ENCODE data around the gene ANKZF1.

Gene ANKZF1

GRCh38 chr2:219284501-219285372 lies 55.1 kb downstream of the ANKZF1 start:
- DNase-seq (ENCODE audit: low read depth, low spot score), result no peak
- WGBS (ENCODE audit: insufficient coverage, insufficient read length), result no CpG with 5 or more reads among the region's 16 CpGs
- Histone ChIP-seq H3K4me3 (ENCODE audit: low read length) (no peak overlapping the region), H3K27ac (ENCODE audit: low read length) (no peak overlapping the region), H3K4me1 (ENCODE audit: control insufficient read depth, insufficient read depth, low read length) (peaks cover 7% of the 10 kb centered on the region), H3K36me3 (ENCODE audit: control insufficient read depth, insufficient read depth, low read length) (peaks cover 4% of the 10 kb centered on the region; the same call in 1 of the 2 replicates), H3K9me3 (ENCODE audit: control insufficient read depth, insufficient read depth, low read length) (no peaks in the 10 kb centered on the region), H3K27me3 (ENCODE audit: control insufficient read depth, insufficient read depth, low read length) (no peaks in the 10 kb centered on the region)

DNA sequence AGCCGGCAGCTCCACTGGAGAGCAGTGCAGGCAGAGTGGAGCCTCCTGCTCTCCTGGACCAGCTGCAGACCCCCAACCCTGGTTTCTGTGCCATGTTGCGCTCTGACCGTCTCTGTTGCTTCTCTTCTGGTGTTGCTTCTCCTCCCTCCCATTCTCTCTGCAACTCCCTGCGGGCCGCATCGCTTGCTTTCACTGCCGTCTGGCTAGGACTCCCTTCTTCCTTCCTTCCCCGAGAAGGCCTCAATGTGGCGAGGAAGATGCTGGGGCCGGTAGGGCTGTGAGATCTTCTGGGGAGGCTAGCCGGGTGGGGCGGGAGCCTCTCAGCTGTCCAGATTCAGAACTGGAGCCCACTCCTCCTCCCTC lies 55.7 kb downstream of the ANKZF1 start:
- Histone ChIP-seq H3K4me3 (ENCODE audit: low read length) (no peak overlapping the region), H3K27ac (ENCODE audit: low read length) (no peak overlapping the region), H3K36me3 (ENCODE audit: control insufficient read depth, insufficient read depth, low read length) (peaks cover 4% of the 10 kb centered on the region), H3K27me3 (ENCODE audit: control insufficient read depth, insufficient read depth, low read length) (no peaks in the 10 kb centered on the region), H3K9me3 (ENCODE audit: control insufficient read depth, insufficient read depth, low read length) (no peaks in the 10 kb centered on the region), H3K4me1 (ENCODE audit: control insufficient read depth, insufficient read depth, low read length) (peaks cover 7% of the 10 kb centered on the region; the same call in 1 of the 2 replicates)
- WGBS (ENCODE audit: insufficient coverage, insufficient read length), result no CpG with 5 or more reads among the region's 12 CpGs
- no peak for DNase-seq (ENCODE audit: low read depth, low spot score)

- Histone ChIP-seq H3K4me3 (ENCODE audit: low read length) (no peak overlapping the region), H3K4me1 (ENCODE audit: control insufficient read depth, insufficient read depth, low read length) (peaks cover 7% of the 10 kb centered on the region; the same call in 1 of the 2 replicates), H3K9me3 (ENCODE audit: control insufficient read depth, insufficient read depth, low read length) (no peaks in the 10 kb centered on the region), H3K36me3 (ENCODE audit: control insufficient read depth, insufficient read depth, low read length) (peaks cover 4% of the 10 kb centered on the region), H3K27me3 (ENCODE audit: control insufficient read depth, insufficient read depth, low read length) (no peaks in the 10 kb centered on the region), H3K27ac (ENCODE audit: low read length) (no peak overlapping the region)
- no CpG with 5 or more reads among the region's 17 CpGs for WGBS (ENCODE audit: insufficient coverage, insufficient read length)
- no peak for DNase-seq (ENCODE audit: low read depth, low spot score)
Observed at GRCh38 chr2:219285894-219286425, 56.4 kb downstream of the ANKZF1 start.

All from iPS DF 6.9 (cell line).